WERI-Rb-1 (cell line): ENCODE measurements around the gene SUN1.
A peak's percentile ranks its signal among the peaks of the same experiment; 100 is the strongest.

Experiments
- DNase-seq: peaks from one replicate; pipeline ENCODE4 v3.0.0-alpha.2; 2020
- H3K27ac ChIP-seq: fragments of 250-450 bp; sonication (Bioruptor Pico); 2 replicates; pipeline ENCODE4 v1.5.1; 2020; ENCODE audit warnings: mild to moderate bottlenecking, moderate library complexity
- H3K27me3 ChIP-seq: fragments of 250-450 bp; sonication (Bioruptor Pico); 2 replicates; pipeline ENCODE4 v1.5.1; 2021; ENCODE audit warnings: mild to moderate bottlenecking, low read depth, moderate library complexity; ENCODE audit not compliant: insufficient read depth, severe bottlenecking
- H3K36me3 ChIP-seq: fragments of 250-450 bp; sonication (Bioruptor Pico); 2 replicates; pipeline ENCODE4 v1.5.1; 2020; ENCODE audit warnings: mild to moderate bottlenecking, moderate library complexity
- H3K4me3 ChIP-seq: 2 replicates; pipeline ENCODE4 v1.5.1; 2011; ENCODE audit warnings: low read depth, mild to moderate bottlenecking, control low read depth, low read length
- H3K9me3 ChIP-seq: fragments of 250-450 bp; sonication (Bioruptor Pico); 2 replicates; pipeline ENCODE4 v1.5.1; 2021; ENCODE audit warnings: mild to moderate bottlenecking, moderate library complexity; ENCODE audit not compliant: severe bottlenecking
- CTCF ChIP-seq: IDR thresholded peaks from 2 replicates; pipeline ENCODE4 v1.5.1; 2011; ENCODE audit warnings: low read depth, mild to moderate bottlenecking, control low read depth, inconsistent platforms, low read length

Gene SUN1

GRCh38 chr7:832968-833424 lies 720 bp downstream of the SUN1 start:
- no peak for DNase-seq
- H3K27ac ChIP-seq, result no peak overlapping the region

GRCh38 chr7:833601-834258 lies 1.5 kb downstream of the SUN1 start:
- Histone ChIP-seq H3K27me3 (no peaks in the 10 kb centered on the region), H3K27ac (no peak overlapping the region), H3K4me3 (no peak overlapping the region), H3K36me3 (peaks cover 39% of the 10 kb centered on the region), H3K9me3 (no peaks in the 10 kb centered on the region)
- DNase-seq, result no peak
- no peak for TF ChIP-seq CTCF

More at GRCh38 chr7:832968-833424, 720 bp downstream of the SUN1 start:
- no peak overlapping the region for H3K4me3 ChIP-seq
- H3K27me3 ChIP-seq, result no peaks in the 10 kb centered on the region
- H3K9me3 ChIP-seq, result no peaks in the 10 kb centered on the region
- H3K36me3 ChIP-seq, result peaks cover 32% of the 10 kb centered on the region
- TF ChIP-seq CTCF, result no peak

GRCh38 chr7:834277-834676 lies 2.0 kb downstream of the SUN1 start:
- Histone ChIP-seq H3K9me3 (no peaks in the 10 kb centered on the region), H3K36me3 (peaks cover 44% of the 10 kb centered on the region), H3K27ac (peak overlapping the region; percentile 94), H3K27me3 (no peaks in the 10 kb centered on the region), H3K4me3 (no peak overlapping the region)
- TF ChIP-seq CTCF, result no peak
- no peak for DNase-seq

- DNase-seq, result no peak
- no peaks in the 10 kb centered on the region for H3K9me3 ChIP-seq
Observed at GRCh38 chr7:835021-835420, 2.7 kb downstream of the SUN1 start.

GRCh38 chr7:835485-836401 lies 3.5 kb downstream of the SUN1 start:
- H3K27ac ChIP-seq, result peak overlapping the region; percentile 94
- peak overlapping the region; percentile 25 for H3K4me3 ChIP-seq
- peak; percentile 84 for DNase-seq
- H3K27me3 ChIP-seq, result no peaks in the 10 kb centered on the region
- H3K36me3 ChIP-seq, result peaks cover 55% of the 10 kb centered on the region
- H3K9me3 ChIP-seq, result no peaks in the 10 kb centered on the region
- TF ChIP-seq CTCF, result no peak

More at GRCh38 chr7:835021-835420, 2.7 kb downstream of the SUN1 start:
- Histone ChIP-seq H3K36me3 (peaks cover 52% of the 10 kb centered on the region), H3K27me3 (no peaks in the 10 kb centered on the region), H3K4me3 (no peak overlapping the region), H3K27ac (peak overlapping the region; percentile 94)
- no peak for TF ChIP-seq CTCF
